Stimulated activated CD8-positive, alpha-beta memory T cell treated with anti-CD3 and anti-CD28 coated beads, Interleukin-15, amount 100 ng/mL, for 1 hour (primary cell): Measurements from ENCODE around the gene SEPTIN12.
"Not testable (repeated sequence)": the region's sequence is repeated elsewhere in the genome, so short reads cannot be mapped to it uniquely, and the experiment has no call there.

Experiments used
- DNase-seq: peaks from one replicate; pipeline ENCODE4 v3.0.0-alpha.2; 2020; ENCODE audit warnings: low read depth

Gene SEPTIN12

GRCh38 chr16:4752351-4753100, 35.6 kb downstream of the SEPTIN12 start:
- DNase-seq, result no peak

DNA sequence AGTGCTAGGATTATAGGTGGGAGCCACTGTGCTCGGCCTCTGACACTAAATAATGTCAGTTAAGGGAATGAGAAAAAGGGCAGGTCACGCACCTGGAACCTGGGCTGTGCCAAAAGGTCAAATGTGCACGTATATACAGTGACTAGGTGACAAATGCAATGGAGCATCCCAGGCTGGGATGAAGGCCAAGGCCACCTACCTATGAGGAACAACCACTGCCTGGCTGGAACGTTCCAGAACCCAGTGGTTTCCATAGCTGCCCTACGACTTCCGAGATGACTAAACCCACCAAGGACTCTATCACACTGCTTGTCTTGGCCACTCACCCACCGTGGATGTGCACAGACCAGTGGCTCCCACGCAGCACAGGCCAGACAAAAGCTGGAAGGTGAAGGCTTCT, 37.2 kb downstream of the SEPTIN12 start:
- no peak for DNase-seq

DNA sequence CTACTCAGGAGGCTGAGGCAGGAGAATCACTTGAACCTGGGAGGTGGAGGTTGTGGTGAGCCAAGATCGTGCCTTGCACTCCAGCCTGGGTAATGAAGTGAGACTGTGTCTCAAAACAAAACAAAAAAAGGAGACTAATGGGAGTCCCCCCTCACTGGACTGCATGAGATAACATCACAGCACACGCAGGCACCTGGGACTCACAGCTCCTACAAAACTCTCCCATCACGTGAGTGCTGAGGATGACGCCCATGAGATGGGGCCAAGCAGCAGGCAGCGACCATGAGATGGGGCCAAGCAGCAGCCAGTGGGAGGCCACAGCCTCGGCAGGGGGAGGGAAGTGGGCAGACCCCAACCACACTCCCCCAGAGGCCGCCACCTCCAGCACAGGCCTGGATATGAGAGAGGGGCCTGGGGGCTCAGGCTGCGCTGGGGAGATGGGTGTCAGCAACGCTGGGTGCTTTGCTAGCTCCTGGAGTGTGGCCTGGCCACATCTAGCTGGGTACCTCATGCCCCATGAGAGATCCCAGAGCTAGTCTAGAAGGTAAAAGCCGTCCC, 38.4 kb downstream of the SEPTIN12 start:
- DNase-seq, result no peak

DNA sequence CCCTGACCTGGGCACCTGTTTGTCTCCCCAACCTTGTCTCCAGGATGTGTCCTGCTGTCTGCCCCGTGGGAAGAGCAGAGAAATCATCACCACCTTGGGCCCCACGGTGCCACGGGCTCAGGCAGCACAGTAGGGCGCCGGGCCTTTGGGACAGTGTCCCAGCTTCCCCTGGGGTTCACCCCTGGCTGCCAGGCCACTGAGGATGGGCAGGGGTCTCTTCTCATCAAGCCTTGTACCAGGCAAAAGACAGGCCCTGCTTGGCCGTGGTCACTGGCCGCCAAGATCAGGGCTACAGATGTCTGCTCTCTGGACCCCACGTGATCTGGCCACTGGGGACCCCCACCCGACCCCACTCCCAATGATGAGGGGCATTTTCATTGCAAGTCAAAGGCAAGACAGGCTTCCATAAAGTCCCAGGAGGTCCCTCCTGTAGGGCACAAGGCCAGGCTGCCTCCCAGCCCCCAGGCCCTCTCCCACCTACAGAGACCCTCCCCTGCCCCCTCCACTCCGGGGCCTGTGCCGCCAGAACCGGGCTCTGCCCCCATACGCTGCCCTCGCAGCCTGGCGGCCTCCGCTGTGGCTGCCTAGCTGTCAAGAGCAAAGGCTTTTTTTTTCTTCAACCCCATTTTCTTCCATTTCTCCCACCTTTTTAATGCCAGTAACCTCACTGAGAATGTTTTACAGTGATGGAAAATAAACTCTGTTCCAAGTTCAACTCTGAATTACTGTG, 39.3 kb downstream of the SEPTIN12 start:
- no peak for DNase-seq

- no peak for DNase-seq
Measured at GRCh38 chr16:4747906-4748681, 40.1 kb downstream of the SEPTIN12 start.

DNA sequence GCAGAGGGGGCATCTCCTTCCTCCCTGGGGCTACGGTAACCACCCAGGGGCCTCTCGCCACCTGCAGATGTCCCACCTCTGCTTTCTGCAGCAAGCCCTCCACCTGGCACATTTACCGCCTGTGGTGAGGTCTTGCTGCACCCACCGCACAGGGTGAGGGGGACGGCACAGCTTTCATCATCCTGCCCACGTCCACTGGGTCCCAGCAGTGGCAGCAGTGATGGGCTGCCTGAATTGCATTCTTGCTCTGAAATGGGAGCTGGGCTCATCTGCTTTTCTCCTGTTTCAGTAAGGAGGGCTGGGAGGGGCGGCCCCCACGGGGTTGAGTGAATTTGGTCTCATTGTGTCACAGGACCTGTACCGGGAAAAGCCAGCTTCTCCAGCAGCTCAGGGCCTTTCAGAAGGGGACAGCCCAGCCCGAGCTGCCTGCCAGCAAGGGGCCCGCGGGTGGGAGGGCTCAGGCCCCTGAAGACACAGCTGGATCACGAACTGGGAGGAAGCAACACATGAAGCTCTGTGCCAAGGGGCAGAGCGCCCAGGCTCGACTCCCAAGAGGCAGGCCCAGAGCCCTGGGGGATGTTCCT, 41.1 kb downstream of the SEPTIN12 start:
- no peak for DNase-seq

DNA sequence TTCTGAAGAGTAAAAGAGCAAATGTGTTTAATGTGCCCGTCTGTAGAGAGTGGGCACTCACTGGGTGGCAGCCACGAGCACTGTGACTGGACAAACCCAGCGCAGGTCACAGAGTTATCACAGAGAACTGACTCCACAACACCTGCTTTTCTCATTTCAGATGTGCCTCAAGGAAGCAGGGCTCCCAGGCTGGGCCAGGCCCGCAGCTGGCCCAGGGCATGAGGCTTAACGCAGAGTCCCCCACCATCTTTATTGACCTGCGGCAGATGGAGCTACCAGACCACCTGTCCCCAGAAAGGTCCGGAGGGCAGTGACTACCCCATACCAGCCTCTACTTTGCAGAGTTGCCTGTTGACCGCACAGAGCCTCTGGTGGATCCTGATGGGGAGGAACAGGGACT, 41.9 kb downstream of the SEPTIN12 start:
- DNase-seq, result no peak

DNA sequence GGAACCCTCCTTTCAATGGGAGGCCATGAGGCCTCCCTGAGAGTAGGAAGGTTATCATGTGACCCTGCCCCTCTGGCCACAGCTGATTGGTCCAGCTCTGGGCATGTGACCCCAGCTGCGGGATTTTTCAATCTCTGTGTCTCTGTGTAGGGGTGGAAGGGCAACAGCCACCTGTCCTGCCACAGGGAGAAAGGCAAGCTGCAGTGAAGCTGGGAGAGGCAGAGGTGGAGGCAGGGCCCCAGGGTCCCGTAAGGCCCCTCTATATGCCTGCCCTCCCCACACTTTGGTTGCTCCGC, 42.9 kb downstream of the SEPTIN12 start:
- no peak for DNase-seq

GRCh38 chr16:4744555-4745273, 43.4 kb downstream of the SEPTIN12 start:
- DNase-seq, result no peak

- DNase-seq, result no peak
Measured at GRCh38 chr16:4743226-4743878, 44.8 kb downstream of the SEPTIN12 start.

DNA sequence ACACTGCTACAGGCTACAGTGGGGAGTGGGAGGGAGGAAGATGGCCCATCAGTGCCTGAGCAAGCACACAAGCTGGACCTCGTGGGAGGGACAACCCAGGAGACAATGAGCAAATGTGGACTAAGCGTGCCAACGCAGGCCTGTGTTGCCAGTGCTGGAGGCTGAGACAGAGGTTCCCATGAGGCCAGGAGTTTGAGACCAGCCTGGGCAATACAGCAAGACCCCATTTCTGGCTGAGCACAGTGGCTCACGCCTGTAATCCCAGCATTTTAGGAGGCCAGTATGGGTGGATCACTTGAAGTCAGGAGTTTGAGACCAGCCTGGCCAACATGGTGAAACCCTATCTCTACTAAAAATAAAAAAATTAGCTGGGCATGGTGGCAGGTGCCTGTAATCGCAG, 49.8 kb downstream of the SEPTIN12 start:
- not testable (repeated sequence) for DNase-seq

- no peak for DNase-seq
Measured at GRCh38 chr16:4737545-4737944, 50.6 kb downstream of the SEPTIN12 start.

GRCh38 chr16:4736546-4736945, 51.6 kb downstream of the SEPTIN12 start:
- no peak for DNase-seq

DNA sequence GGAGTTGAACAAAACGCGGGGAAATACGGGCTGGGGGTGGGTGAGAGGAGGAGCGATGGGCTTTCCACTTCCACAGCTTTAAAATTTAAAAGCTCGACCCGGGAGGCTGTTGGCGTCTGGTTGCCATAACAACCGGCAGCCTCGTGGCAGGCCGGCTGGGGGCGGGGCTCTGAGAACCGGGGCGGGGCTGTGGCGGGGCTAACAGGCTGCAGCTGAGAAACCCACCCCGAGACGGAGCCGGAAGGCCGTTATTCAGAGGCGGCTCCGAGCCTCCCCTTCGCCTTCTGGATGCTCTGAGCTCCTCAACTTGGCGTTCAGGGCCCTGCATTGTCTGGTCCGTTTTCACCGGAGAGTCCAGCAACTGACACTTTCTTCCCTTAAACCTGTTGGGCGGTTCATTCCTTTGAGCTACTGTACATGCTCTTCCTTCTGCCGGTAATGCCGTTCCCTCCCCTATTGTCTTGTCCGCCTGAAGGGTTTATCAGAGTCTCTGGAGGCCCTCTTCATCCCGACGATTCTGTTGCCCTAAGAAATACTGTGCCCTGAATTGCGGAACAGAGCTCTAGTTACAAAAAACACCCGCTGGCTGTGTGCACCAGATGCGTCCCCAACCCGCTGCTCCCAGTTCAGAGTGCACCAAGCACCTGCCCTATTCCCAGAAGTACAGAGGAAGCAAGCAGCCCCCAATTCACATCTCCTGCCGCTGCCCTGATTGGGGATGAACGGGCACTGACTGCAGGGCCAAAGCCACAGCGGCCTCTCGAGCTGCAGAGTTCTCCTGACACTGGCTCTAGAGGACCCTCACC, 53.2 kb downstream of the SEPTIN12 start:
- peak; percentile 93 for DNase-seq

GRCh38 chr16:4734063-4734729, 53.9 kb downstream of the SEPTIN12 start, which contains the start of the genes ANKS3 and DNAAF8:
Gene ANKS3 (minus strand): TSS chr16:4734271. CDS start chr16:4730149, 4,122 bp downstream.
Gene DNAAF8 (plus strand): TSS chr16:4734537. CDS start chr16:4736515, 1,978 bp downstream.
- peak; percentile 58 for DNase-seq

DNA sequence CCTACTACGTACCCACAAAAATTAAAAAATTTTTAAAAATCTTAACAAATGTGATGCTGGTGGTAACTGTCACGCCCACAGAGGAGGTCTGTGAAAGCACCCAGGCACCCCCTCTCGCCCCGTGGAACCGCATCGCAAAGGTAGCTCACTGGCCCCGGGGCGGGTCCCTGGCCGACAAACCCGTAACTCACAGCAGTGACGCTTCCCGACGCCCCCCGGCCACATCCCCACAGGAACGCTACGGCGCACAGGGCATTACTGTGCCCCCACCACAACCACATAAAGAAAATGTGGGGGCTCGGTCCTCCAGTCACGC, 54.4 kb downstream of the SEPTIN12 start:
- DNase-seq, result no peak

- no peak for DNase-seq
Measured at GRCh38 chr16:4733211-4733742, 54.9 kb downstream of the SEPTIN12 start.

DNA sequence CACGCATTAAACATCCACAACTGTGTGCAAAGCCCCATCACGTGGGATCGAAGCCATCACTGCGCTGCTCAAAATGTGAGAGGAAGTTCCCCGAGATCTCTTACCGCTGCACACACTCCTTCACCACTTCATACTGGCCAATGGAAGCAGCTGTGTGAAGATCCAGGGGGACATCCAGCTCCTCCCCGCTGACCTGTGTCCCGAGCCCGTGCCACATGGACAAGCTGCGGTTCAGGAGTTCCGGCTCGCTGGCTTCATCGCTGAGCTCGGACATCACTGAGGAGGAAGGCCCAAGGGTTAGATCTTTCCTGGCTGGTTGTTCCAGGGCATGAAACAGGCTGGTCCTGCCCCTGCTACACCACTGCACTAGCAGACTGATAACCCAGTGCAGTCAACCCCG, 58.3 kb downstream of the SEPTIN12 start:
- DNase-seq, result no peak

DNA sequence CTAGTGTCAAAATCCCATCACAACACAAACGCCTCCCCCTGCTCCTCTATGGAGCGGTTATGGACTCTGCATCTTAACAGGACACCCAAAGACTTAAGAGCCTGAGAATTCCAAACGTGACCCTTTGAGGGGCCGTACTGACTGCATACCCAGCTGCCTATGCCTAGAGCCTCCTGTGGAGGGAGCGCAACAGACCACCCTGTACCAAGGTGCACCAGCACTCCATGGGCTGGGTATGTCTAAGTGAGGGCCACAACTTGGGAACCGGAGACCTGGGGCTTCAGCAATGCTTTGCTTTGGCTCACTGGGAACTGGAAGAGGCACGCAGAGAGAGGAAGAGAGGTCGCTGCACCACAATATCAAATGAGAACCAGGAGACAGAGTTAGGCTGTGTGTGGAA, 59.5 kb downstream of the SEPTIN12 start:
- DNase-seq, result no peak
